HG02885 (cell line): ENCODE data around the gene MYL5.
A peak's percentile ranks its signal among the peaks of the same experiment; 100 is the strongest.
"Not testable (repeated sequence)": the region's sequence is repeated elsewhere in the genome, so short reads cannot be mapped to it uniquely, and the experiment has no call there.

Experiments used
- ATAC-seq: cut with Tn5 transposase; IDR thresholded peaks from one replicate; pipeline ENCODE4 v1.9.1; 2021; ENCODE audit warnings: mild to moderate bottlenecking; ENCODE audit not compliant: unreplicated experiment, poor library complexity

MYL5 gene

DNA sequence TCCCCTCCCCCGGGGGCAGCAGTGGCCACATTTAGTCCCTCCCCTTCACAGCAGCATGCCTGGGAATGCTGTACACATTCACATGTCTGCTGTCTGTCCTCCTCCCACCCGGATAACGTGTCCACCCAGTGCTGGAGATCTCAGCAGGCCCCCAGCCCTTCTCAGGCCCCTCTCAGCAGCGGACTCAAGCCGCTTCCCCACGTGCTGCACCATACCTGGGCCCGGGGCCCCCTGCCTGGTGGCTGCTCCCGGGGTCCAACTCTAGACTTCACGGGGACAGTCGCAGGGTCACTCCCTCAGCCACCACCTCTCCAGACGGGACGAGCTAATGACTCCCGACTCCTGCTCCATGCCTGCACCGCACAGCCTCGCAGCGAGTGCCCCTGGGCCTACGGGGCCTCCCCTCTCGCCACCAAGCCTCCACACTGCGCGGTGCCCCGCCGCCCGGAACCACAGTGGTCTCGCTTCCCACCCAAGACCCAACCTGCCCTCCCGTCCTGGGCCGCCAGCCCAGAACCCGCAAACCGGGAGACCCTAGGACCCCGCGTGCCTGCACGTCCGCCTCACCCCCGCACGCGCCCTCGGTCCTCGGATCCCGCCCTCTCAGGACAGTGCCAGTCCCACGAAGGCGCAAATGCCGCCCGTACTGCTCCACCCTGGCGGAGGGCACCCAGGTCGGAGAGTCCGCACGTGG, 30.0 kb downstream of the MYL5 start:
- ATAC-seq = no peak

GRCh38 chr4:704971-705277, 30.6 kb downstream of the MYL5 start:
- ATAC-seq = no peak

GRCh38 chr4:705278-706082, 31.1 kb downstream of the MYL5 start, which contains the start of gene PCGF3:
TSS of gene PCGF3 (plus strand) at chr4:705832. CDS start at chr4:733681, 27,849 bp downstream.
- peak; percentile 94 for ATAC-seq

DNA sequence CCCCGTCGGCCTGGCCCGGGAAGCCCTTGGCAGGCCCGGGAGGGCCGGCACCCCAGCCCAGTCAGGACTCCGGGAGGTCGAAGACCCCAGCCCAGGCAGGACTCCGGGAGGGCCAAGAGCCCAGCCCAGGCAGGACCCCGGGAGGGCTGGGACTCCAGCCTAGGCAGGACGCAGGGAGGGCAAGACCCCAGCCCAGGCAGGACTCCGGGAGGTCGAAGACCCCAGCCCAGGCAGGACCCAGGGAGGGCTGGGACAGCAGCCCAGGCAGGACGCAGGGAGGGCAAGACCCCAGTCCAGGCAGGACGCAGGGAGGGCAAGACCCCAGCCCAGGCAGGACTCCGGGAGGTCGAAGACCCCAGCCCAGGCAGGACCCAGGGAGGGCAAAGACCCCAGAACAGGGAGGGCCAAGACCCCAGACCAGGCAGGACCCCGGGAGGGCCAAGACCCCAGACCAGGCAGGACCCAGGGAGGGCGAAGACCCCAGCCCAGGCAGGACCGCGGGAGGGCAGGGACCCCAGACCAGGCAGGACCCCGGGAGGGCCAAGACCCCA, 31.8 kb downstream of the MYL5 start:
- not testable (repeated sequence) for ATAC-seq

DNA sequence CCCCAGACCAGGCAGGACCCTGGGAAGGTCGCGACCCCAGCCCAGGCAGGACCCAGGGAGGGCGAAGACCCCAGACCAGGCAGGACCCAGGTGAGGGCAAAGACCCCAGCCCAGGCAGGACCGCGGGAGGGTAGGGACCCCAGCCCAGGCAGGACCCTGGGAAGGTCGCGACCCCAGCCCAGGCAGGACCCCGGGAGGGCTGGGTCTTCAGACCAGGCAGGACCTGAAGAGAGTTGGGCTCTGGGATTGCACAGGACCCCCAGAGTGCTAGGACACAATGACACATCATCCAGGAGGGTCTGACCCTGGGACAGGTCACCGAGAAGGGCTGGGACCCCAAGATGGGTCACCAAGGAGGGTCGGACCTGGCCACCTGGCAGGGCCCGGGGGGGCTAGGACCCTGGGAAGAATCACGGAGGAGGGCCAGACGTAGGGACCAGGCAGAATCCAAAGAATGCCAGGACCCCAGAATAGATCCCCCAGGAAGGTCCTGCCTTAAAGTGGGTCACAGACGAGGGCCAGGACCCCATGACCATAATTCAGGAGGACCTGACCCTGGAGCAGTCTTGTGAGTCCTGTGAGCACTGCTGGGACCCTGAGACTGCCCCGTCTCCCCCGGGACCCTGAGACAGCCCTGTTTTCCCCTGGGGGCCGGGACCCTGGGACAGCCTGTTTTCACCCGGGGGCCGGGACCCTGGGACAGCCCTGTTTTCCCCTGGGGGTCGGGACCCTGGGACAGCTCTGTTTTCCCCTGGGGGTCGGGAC, 32.7 kb downstream of the MYL5 start:
- no peak for ATAC-seq

DNA sequence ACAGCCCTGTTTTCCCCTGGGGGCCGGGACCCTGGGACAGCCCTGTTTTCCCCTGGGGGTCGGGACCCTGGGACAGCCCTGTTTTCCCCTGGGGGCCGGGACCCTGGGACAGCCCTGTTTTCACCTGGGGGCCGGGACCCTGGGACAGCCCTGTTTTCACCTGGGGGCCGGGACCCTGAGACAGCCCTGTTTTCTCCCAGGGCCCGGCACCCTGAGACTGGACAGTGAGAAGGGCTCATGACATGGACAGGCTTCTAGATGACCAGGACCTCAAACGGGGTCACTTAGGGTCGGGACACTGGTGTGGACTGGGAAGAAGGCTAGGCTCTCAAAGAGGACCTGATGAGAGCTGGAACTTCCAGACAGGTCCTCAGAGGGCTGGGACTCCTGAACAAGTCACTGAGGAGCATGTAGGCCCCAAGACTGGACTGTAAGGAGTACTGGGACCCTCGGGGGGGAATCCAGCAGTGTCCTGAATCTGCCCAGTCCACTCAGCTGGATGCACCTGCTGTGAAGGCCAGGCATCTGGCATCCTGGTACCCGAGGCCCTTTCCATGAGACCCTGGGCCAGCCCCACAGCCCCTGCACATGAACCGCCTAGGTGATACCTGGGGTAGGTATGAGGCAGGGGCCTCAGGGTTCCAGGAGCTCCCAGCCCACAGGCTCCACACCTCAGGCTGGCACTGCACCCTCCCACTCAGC, 33.7 kb downstream of the MYL5 start:
- no peak for ATAC-seq

DNA sequence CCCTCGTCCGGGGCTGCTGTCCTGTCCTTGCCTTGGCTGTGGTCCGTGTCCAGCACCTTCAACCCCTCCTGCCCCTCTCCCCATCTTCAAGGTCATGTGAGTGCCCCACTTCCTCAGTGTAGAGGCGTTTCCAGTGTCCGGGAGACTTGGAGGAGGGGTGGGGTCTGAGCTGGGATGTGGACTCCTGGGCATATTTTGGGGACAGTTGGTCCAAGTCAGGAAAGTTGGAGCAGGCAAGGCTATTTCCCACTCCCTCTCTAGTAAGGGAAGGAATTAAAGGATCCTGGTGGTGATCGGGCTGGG, 34.2 kb downstream of the MYL5 start:
- no peak for ATAC-seq

DNA sequence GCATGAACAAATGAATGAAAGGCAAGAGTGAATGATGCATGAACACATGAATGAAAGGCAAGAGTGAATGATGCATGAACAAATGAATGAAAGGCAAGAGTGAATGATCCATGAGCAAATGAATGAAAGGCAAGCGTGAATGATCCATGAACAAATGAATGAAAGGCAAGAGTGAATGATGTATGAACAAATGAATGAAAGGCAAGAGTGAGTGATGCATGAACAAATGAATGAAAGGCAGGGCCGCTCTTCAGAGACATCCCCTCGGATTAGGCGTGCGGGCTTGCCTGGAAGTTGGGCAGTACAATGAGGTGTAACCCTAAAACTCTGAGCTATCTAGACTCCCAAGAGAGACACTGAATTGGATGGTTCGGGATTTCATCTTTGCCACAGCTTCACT, 35.0 kb downstream of the MYL5 start:
- ATAC-seq = no peak

GRCh38 chr4:710116-710515, 35.8 kb downstream of the MYL5 start:
- no peak for ATAC-seq

- ATAC-seq = no peak
These were observed 36.6 kb downstream of the MYL5 start for GRCh38 chr4:710916-711315.

DNA sequence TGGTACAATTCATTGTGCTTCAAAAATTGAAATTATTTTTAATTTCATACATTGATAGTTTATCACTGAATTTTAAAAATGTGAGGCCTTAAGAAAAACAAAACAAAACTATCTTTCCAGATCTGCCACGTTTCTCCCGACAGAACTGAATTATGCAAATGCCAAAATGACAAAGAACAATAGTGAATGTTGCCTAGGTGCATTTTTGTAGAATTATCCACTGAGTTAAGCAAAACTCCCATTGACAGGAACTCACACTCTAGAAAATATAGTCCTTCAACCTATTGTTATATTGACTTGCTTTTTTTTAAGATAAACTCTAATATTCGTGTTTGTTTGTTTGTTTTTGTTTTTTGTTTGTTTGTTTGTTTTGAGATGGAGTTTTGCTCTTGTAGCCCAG, 37.8 kb downstream of the MYL5 start:
- ATAC-seq = no peak

DNA sequence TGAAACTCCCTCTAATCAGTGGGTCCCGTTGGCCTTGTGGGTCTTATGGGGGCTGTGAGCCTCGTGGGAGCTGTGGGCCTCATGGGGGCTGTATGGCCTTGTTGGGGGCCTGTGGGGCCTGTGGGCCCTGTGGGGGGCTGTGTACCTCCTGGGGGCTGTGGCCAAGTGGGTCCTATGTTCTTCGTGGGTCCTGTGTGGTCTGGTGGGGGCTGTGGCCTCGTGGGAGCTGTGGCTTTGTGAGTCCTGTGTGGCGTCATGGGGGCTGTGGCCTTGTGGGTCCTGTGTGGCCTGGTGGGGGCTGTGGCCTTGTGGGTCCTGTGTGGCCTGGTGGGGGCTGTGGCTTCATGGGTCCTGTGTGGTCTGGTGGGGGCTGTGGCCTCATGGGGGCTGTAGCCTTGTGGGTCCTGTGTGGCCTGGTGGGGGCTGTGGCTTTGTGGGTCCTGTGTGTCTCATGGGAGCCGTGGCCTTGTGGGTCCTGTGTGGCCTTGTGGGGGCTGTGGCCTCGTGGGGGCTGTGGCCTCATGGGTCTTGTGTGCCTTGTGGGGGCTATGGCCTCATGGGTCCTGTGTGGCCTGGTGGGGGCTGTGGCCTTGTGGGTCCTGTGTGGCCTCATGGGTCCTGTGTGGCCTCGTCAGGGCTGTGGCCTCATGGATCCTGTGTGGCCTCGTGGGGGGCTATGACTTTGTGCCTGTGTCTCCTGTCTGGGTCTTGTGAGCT, 38.7 kb downstream of the MYL5 start:
- no peak for ATAC-seq

- no peak for ATAC-seq
These were observed 39.7 kb downstream of the MYL5 start for GRCh38 chr4:714087-714486.

DNA sequence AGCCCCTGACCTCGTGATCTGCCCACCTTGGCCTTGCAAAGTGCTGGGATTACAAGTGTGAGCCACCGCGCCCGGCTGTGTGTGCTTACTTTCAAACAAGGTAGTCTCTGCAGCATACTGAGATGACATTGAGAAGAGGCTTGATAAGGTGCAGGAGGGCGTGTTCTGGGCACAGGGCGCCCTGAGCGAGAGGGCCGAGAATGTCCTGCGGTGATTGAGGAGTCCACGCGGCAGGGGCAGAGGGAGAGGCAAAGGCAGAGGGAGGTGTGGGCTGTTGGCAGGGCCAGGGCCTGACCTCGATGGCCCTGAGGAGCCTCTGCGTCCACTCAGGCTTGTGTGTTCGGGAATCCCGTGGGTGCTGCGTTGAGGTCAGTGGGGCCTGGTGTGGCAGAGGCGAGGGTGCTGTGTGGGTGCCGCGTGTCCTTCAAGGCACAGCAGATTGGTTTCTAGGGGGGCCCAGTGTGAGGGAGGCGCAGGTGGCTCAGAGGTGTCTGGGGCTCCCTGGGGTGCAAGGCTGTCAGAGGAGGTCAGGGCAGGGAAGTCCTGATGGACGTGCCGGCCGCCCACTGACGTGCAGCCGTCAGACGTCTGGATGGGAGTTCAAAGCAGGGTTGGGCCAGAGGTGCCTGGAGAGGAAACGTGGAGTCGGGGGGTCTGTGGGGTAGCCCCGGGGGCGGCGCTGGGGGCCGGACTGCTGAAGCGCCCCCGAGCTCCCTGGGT, 43.4 kb downstream of the MYL5 start:
- ATAC-seq = no peak

DNA sequence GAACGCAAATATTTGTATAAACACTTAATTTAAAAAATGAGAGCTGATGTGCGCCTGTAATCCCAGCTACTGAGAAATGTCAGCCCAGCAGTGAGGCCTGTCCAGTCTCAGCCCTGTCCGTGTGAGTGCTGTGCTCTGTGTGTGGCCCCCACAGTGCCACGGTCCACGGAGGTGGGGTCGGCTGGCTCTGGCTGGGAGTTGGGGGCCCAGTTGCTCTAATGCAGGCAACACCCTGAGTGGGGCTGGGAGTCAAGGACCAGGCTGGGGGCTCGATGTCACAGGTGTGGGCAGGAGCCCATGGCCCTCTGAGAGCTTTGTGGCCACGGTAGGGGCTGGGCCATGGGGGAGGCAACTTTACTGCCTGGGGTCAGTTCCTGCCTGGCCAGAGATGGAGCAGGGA, 44.1 kb downstream of the MYL5 start:
- ATAC-seq = no peak

GRCh38 chr4:720111-720860, 45.9 kb downstream of the MYL5 start:
- no peak for ATAC-seq

DNA sequence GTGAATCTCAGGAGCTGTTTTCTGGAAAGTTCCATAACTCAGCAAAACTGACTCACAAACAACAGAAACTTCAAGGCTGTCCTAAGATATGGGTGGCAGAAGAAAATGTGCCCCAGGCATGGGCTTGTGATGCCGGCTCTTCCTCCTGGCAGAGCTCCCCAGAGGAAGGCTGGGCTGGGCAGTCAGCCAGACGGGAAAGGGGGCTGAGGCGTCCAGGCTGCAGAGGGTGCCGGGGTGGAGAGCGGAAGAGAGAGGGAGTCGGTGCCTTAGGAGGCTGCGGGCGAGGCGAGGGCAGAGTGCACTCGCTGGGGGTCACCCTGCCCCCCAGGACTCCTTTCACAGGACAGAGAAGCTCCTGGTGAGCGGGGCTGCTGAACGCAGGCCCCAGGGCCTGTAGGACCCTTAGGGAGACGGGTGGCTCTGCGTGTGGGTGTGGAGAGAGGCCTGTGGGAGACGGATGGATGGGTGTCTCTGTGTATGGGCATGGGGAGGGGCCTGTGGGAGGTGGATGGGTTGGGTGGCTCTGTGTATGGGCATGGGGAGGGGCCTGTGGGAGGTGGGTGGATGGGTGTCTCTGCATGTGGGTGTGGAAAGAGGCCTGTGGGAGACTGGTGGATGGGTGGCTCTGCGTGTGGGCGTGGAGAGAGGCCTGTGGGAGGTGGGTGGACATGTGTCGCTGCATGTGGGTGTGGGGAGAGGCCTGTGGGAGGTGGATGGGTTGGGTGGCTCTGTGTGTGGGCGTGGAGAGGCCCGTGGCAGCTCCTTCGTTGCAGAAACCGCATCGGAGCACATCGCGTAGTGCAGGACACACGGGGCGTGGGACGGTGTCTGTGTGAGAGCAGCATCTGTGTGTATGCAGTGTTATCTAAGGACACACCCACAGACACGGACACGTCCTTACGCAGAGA, 47.2 kb downstream of the MYL5 start:
- no peak for ATAC-seq
